H1 (cell line): ENCODE data around the gene RFX5. TPM values are rescaled to one million over a fixed set of nuclear protein-coding genes. Genes with fewer than 3 reads are reported as not detected.

Experiments used
- CTCF ChIA-PET: fragments of 300-600 bp; sonication (Branson Sonifier 250); formaldehyde crosslinking; loops from one replicate; lab custom pipeline; 2021; ENCODE audit not compliant: partially characterized antibody; lab: Charles Lee
- POLR2A ChIA-PET: fragments of 300-600 bp; sonication (Branson Sonifier 250); formaldehyde crosslinking; loops from one replicate; lab custom pipeline; 2021; ENCODE audit warnings: inconsistent platforms; ENCODE audit not compliant: partially characterized antibody; lab: Charles Lee
- DNase-seq, 2 experiments: peaks; one replicate each; pipeline versions ENCODE4 v3.0.0 to v3.0.0-alpha.2; 2010 to 2022; ENCODE audit warnings: low spot score in 2 of 2, low read depth in 1 of 2, mixed read lengths in 1 of 2
- FAIRE-seq: peaks from 2 replicates; lab custom pipeline; 2011; peaks lifted over from hg19 to GRCh38; lab: Jason Lieb, UNC
- H2AFZ ChIP-seq: 2 replicates; pipeline ENCODE4 v1.8.1; 2012; ENCODE audit warnings: low read length, inconsistent platforms
- H2AK5ac ChIP-seq: 2 replicates; pipeline ENCODE4 v1.6.1; 2013; ENCODE audit warnings: low read depth, low read length
- H2BK120ac ChIP-seq: replicated peaks from 2 replicates; pipeline ENCODE3; 2013; ENCODE audit warnings: low read depth, low read length, inconsistent platforms
- H2BK12ac ChIP-seq: 2 replicates; pipeline ENCODE4 v1.6.1; 2013; ENCODE audit warnings: low read depth, low read length
- H2BK15ac ChIP-seq: 2 replicates; pipeline ENCODE4 v1.6.1; 2013; ENCODE audit warnings: low read length
- H2BK20ac ChIP-seq: 2 replicates; pipeline ENCODE4 v1.6.1; 2013; ENCODE audit warnings: low read length
- H2BK5ac ChIP-seq: 2 replicates; pipeline ENCODE4 v1.6.1; 2013; ENCODE audit warnings: low read depth, low read length
- H3K14ac ChIP-seq: 2 replicates; pipeline ENCODE4 v1.6.1; 2013; ENCODE audit warnings: inconsistent platforms; ENCODE audit not compliant: insufficient read length
- H3K18ac ChIP-seq: 2 replicates; pipeline ENCODE4 v1.6.1; 2013; ENCODE audit warnings: low read length; ENCODE audit errors: extremely low read depth
- H3K23ac ChIP-seq: 2 replicates; pipeline ENCODE4 v1.6.1; 2013; ENCODE audit warnings: inconsistent platforms; ENCODE audit not compliant: insufficient read length
- H3K23me2 ChIP-seq: 2 replicates; pipeline ENCODE4 v1.6.1; 2013; ENCODE audit warnings: low read depth, low read length
- H3K27ac ChIP-seq: 2 replicates; pipeline ENCODE4 v1.6.1; 2011; ENCODE audit warnings: low read depth, low read length, inconsistent platforms
- H3K27me3 ChIP-seq, 4 experiments: replicated peaks in 1 of 4; 1 replicate in 1 of 4; 2 replicates in 3 of 4; pipeline versions ENCODE4 v1.6.1 to v1.8.1; 2011 to 2013; ENCODE audit warnings: low read length in 3 of 4, mild to moderate bottlenecking in 3 of 4, inconsistent platforms in 2 of 4, mixed read lengths in 2 of 4, moderate library complexity in 1 of 4; ENCODE audit not compliant: control insufficient read depth in 3 of 4, insufficient read depth in 3 of 4; ENCODE audit errors: extremely low read depth in 1 of 4
- H3K36me3 ChIP-seq, 4 experiments: 2 replicates each; pipeline versions ENCODE4 v1.6.1 to v1.8.1; 2011 to 2013; ENCODE audit warnings: mild to moderate bottlenecking in 4 of 4, low read length in 3 of 4, moderate library complexity in 2 of 4, control low read depth in 1 of 4, inconsistent platforms in 1 of 4; ENCODE audit not compliant: insufficient read depth in 4 of 4, control insufficient read depth in 2 of 4
- H3K4ac ChIP-seq: replicated peaks from 2 replicates; pipeline ENCODE3; 2013; ENCODE audit warnings: low read length, low read depth, mixed read lengths, inconsistent platforms; ENCODE audit not compliant: insufficient read length
- H3K4me1 ChIP-seq, 4 experiments: replicated peaks in 1 of 4; 1 replicate in 1 of 4; 2 replicates in 3 of 4; pipeline versions ENCODE4 v1.6.1 to v1.8.1; 2011 to 2013; ENCODE audit warnings: low read length in 3 of 4, inconsistent platforms in 2 of 4, mixed read lengths in 1 of 4; ENCODE audit not compliant: insufficient read depth in 4 of 4, control insufficient read depth in 3 of 4
- H3K4me2 ChIP-seq, 2 experiments: 2 replicates each; pipeline versions ENCODE4 v1.6.1 to v1.8.1; 2011 to 2013; ENCODE audit warnings: low read depth in 2 of 2, low read length in 2 of 2, control low read depth in 1 of 2, inconsistent platforms in 1 of 2, mild to moderate bottlenecking in 1 of 2; ENCODE audit not compliant: insufficient read depth in 1 of 2
- H3K4me3 ChIP-seq, 4 experiments: fragments of 200-600, 300-600 bp in 1 of 4; sonication (generic), shearing (Covaris generic), sonication (Bioruptor Twin) in 1 of 4; 2 replicates each; pipeline versions ENCODE4 v1.5.1 to v1.8.1; 2011 to 2016; ENCODE audit warnings: low read length in 4 of 4, low read depth in 3 of 4, control low read depth in 2 of 4, inconsistent platforms in 2 of 4, mild to moderate bottlenecking in 2 of 4, mixed read lengths in 1 of 4, moderate library complexity in 1 of 4; ENCODE audit not compliant: insufficient read depth in 2 of 4; ENCODE audit errors: extremely low read depth in 1 of 4
- H3K56ac ChIP-seq: replicated peaks from 2 replicates; pipeline ENCODE3; 2013; ENCODE audit warnings: low read depth, mild to moderate bottlenecking, mixed read lengths, low read length, inconsistent platforms; ENCODE audit not compliant: insufficient read length
- H3K79me1 ChIP-seq: 2 replicates; pipeline ENCODE4 v1.6.1; 2013; ENCODE audit warnings: low read depth, low read length, control low read depth
- H3K79me2 ChIP-seq, 2 experiments: 2 replicates each; pipeline versions ENCODE4 v1.6.1 to v1.8.1; 2012 to 2013; ENCODE audit warnings: low read length in 2 of 2, mild to moderate bottlenecking in 2 of 2, inconsistent platforms in 1 of 2; ENCODE audit not compliant: insufficient read depth in 2 of 2, control insufficient read depth in 1 of 2
- H3K9ac ChIP-seq, 4 experiments: replicated peaks in 1 of 4; 1 replicate in 1 of 4; 2 replicates in 3 of 4; pipeline versions ENCODE4 v1.6.1 to v1.8.1; 2011 to 2013; ENCODE audit warnings: low read depth in 3 of 4, low read length in 3 of 4, control low read depth in 2 of 4, mild to moderate bottlenecking in 2 of 4, moderate library complexity in 2 of 4, inconsistent platforms in 1 of 4; ENCODE audit errors: extremely low read depth in 1 of 4
- H3K9me3 ChIP-seq, 2 experiments: 2 replicates each; pipeline versions ENCODE4 v1.6.1 to v1.8.1; 2012 to 2013; ENCODE audit warnings: mild to moderate bottlenecking in 2 of 2, moderate library complexity in 2 of 2, control low read depth in 1 of 2, inconsistent platforms in 1 of 2, low read depth in 1 of 2, low read length in 1 of 2, mixed read lengths in 1 of 2; ENCODE audit not compliant: insufficient read depth in 2 of 2
- H4K20me1 ChIP-seq, 2 experiments: replicated peaks in 1 of 2; 2 replicates each; pipeline versions ENCODE3 to v1.8.1; 2011 to 2013; ENCODE audit warnings: inconsistent platforms in 2 of 2, low read length in 2 of 2, mild to moderate bottlenecking in 1 of 2; ENCODE audit not compliant: insufficient read depth in 2 of 2, control insufficient read depth in 1 of 2
- H4K5ac ChIP-seq: 2 replicates; pipeline ENCODE4 v1.6.1; 2013; ENCODE audit warnings: low read length, low read depth, mixed read lengths, inconsistent platforms; ENCODE audit not compliant: insufficient read length
- H4K8ac ChIP-seq: 2 replicates; pipeline ENCODE4 v1.8.0; 2013; ENCODE audit warnings: mild to moderate bottlenecking, moderate library complexity, low read length, inconsistent platforms; ENCODE audit not compliant: insufficient read depth; ENCODE audit errors: extremely low read depth
- H4K91ac ChIP-seq: replicated peaks from 2 replicates; pipeline ENCODE3; 2013; ENCODE audit warnings: low read length, mixed read lengths, inconsistent platforms; ENCODE audit not compliant: insufficient read length
- CEBPB ChIP-seq: IDR thresholded peaks from 2 replicates; pipeline ENCODE4 v1.6.1; 2012; ENCODE audit warnings: low read depth, low read length
- EGR1 ChIP-seq: IDR thresholded peaks from 2 replicates; pipeline ENCODE4 v1.6.1; 2011; ENCODE audit warnings: low read depth, low read length, borderline replicate concordance
- JUND ChIP-seq: IDR thresholded peaks from 2 replicates; pipeline ENCODE4 v1.6.1; 2011; ENCODE audit warnings: mild to moderate bottlenecking, improper control_type of control experiment, low read length
- WGBS, 2 experiments: shearing (Covaris generic) in 1 of 2; methylation state at CpG; one replicate each; pipeline versions ENCODE4 v1.1.6 to v1.1.7; 2013 to 2015; ENCODE audit warnings: low lambda C conversion rate in 2 of 2, mixed read lengths in 2 of 2, inconsistent platforms in 1 of 2, low coverage in 1 of 2, missing lambda C conversion rate in 1 of 2; ENCODE audit not compliant: insufficient replicate concordance in 2 of 2, insufficient coverage in 1 of 2, insufficient read length in 1 of 2; ENCODE audit errors: extremely low coverage in 1 of 2, missing lambda C conversion rate in 1 of 2; 5-methylcytosine and 5-hydroxymethylcytosine counted together
- polyA plus RNA-seq, 7 experiments: library from polyadenylated mRNA; depleted of rRNA in 3 of 7; stranded (reverse) in 5 of 7; unstranded in 2 of 7; fragments of >200 nt in 5 of 7; fragments of 200-250 nt in 2 of 7; gene quantifications; 1 replicate in 5 of 7; 2 replicates in 1 of 7; 4 replicates in 1 of 7; pipeline versions ENCODE4 v1.2.1 to v1.2.3, GENCODE V29; 2011 to 2013; ENCODE audit warnings: missing spikeins in 2 of 7, mixed read lengths in 2 of 7
- total RNA-seq: library from RNA; stranded (reverse); fragmentation: NEBNext Ultra II Directional; extraction: Animal tissue kit (Norgen Biotek cat#: 25700); gene quantifications from 2 replicates; pipeline ENCODE4 v1.2.1, GENCODE V29; 2021

The RFX5 gene
- total and polyA plus RNA-seq, 2 of the 8 experiments (the other 6 are each of a cell fraction or from before 2014, with no cell fraction given), result 27.8 to 59.7 TPM

DNA sequence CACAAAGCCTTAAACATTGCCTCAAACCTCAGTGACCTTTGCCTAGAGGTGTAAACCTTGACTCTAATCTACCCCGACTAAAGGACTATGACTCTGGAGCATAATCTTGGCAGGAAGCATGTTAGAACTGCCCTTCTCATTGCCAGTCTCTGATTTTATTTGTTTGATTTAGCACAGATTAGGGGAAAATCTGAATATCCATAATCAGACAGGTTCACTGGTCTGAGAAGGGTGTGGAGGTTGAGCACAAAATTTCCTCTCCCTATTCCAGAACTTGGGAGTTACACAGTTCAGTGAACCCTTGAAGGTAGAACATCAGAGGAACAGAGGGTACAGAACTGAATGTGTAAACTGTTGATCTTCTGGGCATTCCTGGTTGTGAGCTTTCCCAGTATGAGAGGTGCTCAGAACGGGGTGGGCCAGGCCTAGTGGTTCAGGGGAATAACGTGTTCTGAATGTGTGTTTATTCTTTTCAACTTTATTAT, 44.1 kb upstream of the RFX5 start:
- Histone ChIP-seq H4K20me1 (no peaks in the 10 kb centered on the region), H4K5ac (no peak overlapping the region), H3K4me3 (no peak overlapping the region), H3K4me1 (no peaks in the 10 kb centered on the region), H3K36me3 (no peaks in the 10 kb centered on the region), H3K9me3 (0 out of 4 replicates have a peak, but pooled peaks cover 0 to 4% of the 10 kb centered on the region in 2 experiments), H3K4me2 (no peak overlapping the region), H2BK12ac (no peak overlapping the region), H4K91ac (no peak overlapping the region), H3K14ac (no peak overlapping the region), H3K27ac (no peak overlapping the region), H3K23me2 (no peaks in the 10 kb centered on the region), H2BK20ac (no peak overlapping the region), H2AFZ (no peak overlapping the region), H2BK5ac (no peak overlapping the region), H3K79me2 (no peaks in the 10 kb centered on the region), H3K27me3 (no peaks in the 10 kb centered on the region), H3K9ac (no peak overlapping the region), H3K79me1 (no peaks in the 10 kb centered on the region), H2BK120ac (no peak overlapping the region), H3K56ac (no peak overlapping the region), H3K18ac (no peak overlapping the region), H4K8ac (no peak overlapping the region), H2BK15ac (no peak overlapping the region), H3K4ac (no peak overlapping the region), H2AK5ac (no peak overlapping the region), H3K23ac (no peak overlapping the region)
- FAIRE-seq (no peak), DNase-seq (no peak)
- WGBS, 2 experiments, result 95% methylated on average over 3 of the region's 3 CpGs; no CpG with 5 or more reads in 1 of the 2 experiments
- ChIA-PET POLR2A (interaction anchor here (1.4 kb wide), 1 partner anchor 22 kb away, joined by 7 read pairs; no protein-coding TSS in a partner anchor), CTCF (interaction anchor here (1.3 to 2.2 kb wide), 2 partner anchors 90 kb away, joined by 3 to 9 read pairs; no protein-coding TSS in a partner anchor)
- TF ChIP-seq JUND, result no peak
- no peak for TF ChIP-seq EGR1
- TF ChIP-seq CEBPB, result no peak
